Measurements from ENCODE around the gene SPESP1.
"Not testable (repeated sequence)": the region's sequence is repeated elsewhere in the genome, so short reads cannot be mapped to it uniquely, and the experiment has no call there.

The SPESP1 gene

DNA sequence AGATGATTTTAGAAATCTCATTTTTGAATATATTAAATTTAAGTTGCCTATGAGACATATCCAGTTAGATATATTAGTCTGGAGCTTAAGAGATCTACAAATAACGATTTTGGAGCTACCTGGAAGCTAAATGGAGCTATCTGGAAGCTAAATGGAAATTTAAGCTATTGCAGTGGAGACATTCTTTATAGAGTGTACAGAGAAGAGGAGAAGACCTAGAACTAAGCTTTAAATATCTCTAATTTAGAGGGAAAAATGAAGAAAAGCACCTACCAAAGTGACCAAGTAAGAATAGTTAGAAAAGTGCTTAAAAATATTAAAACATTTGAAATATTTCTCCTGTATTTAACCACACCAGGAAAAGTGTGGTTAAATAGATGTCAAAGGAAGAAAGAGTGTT is 28.3 kb downstream of the SPESP1 start:
- no peak for TF ChIP-seq CTCF (IDR thresholded peaks at IDR 0.05; ENCODE audit: low read depth, low read length)
- no peak overlapping the region for H3K4me3 ChIP-seq (ENCODE audit: low read depth, low read length)

DNA sequence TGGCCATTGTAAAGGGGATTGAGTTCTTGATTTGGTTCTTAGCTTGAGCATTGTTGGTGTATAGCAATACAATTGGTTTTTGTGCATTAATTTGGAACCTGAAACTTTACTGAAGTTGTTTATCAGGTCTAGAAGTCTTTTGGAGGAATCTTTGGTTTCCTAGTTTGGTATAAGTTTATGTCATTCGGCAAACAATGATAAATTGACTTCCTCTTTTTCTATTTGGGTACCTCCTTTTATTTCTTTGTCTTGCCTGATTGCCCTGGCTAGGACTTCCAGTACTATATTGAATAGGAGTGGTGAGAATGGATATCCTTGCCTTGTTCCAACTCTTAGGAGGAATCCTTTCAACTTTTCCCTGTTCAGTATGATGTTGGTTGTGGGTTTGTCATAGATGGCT is 32.1 kb downstream of the SPESP1 start:
- TF ChIP-seq CTCF (IDR thresholded peaks at IDR 0.05; ENCODE audit: low read depth, low read length), result no peak
- H3K4me3 ChIP-seq (ENCODE audit: low read depth, low read length), result no peak overlapping the region

- not testable (repeated sequence) for H3K4me3 ChIP-seq (ENCODE audit: low read depth, low read length)
These were observed 33.4 kb downstream of the SPESP1 start for GRCh38 chr15:68963719-68964118.

DNA sequence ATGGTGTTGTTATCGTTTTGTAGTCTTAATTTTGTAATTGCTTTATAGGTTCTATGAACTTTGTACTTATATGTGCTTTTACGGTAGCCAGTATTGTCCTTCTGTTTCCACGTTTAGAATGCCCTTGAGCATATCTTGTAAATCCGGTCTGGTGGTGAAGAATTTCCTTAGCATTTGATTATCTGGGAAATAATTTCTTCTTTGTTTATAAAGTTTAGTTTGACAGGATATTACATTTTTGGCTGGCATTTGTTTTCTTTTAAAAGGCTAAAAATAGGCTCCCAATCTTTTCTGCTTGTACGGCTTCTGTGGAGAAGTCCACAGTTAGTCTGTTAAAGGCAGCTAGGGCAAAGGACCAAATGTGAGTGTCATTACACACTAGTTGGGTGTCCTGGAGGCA is 36.7 kb downstream of the SPESP1 start:
- H3K4me3 ChIP-seq (ENCODE audit: low read depth, low read length), result no peak overlapping the region
- TF ChIP-seq CTCF (IDR thresholded peaks at IDR 0.05; ENCODE audit: low read depth, low read length), result no peak

DNA sequence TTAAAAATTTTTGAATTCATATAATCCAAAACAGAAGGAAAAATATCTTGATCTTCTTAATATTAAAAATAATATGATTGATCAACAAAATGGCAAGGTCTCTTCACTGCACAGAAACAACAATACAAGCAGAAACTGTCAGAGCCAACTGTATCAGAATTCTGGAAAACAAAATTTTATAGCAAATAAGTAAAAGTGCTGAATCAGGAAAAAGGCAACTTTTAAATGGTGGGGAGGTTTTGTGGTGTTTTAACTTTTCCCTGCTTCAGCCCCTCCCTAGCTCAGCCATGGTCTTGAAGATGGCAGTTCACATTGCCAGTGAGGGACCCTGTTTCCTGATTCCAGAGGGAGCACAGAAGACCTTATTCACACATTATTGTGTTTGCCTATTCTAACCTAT is 37.6 kb downstream of the SPESP1 start:
- no peak for TF ChIP-seq CTCF (IDR thresholded peaks at IDR 0.05; ENCODE audit: low read depth, low read length)
- H3K4me3 ChIP-seq (ENCODE audit: low read depth, low read length), result no peak overlapping the region

GRCh38 chr15:68969298-68969697 is 39.0 kb downstream of the SPESP1 start:
- no peak for TF ChIP-seq CTCF (IDR thresholded peaks at IDR 0.05; ENCODE audit: low read depth, low read length)
- no peak overlapping the region for H3K4me3 ChIP-seq (ENCODE audit: low read depth, low read length)

GRCh38 chr15:68972201-68973065 is 42.1 kb downstream of the SPESP1 start:
- TF ChIP-seq CTCF (IDR thresholded peaks at IDR 0.05; ENCODE audit: low read depth, low read length), result no peak
- no peak overlapping the region for H3K4me3 ChIP-seq (ENCODE audit: low read depth, low read length)

- H3K4me3 ChIP-seq (ENCODE audit: low read depth, low read length), result not testable (repeated sequence)
These were observed 45.4 kb downstream of the SPESP1 start for GRCh38 chr15:68975651-68976160.

DNA sequence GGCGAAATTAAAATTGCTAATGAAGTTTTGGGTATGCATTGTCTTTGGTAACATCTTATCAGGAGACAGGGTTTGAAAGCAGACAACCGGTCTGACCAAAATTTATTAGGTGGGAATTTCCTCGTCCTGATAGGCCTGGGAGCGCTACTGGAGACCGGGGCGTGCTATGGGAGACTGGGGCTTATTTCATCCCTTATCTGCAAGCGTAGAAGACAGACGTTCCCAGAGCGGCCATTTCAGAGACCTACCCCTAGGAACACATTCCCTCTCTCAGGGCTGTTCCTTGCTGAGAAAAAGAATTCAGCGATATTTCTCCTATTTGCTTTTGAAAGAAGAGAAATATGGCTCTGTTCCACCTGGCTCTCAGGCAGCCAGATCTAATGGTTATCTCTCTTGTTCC is 47.1 kb downstream of the SPESP1 start:
- not testable (repeated sequence) for H3K4me3 ChIP-seq (ENCODE audit: low read depth, low read length)

All from WI38 (cell line).